HG03159 (cell line): ENCODE data around the gene PDF.
"Not testable (repeated sequence)": the region's sequence is repeated elsewhere in the genome, so short reads cannot be mapped to it uniquely, and the experiment has no call there.

Experiments used
- ATAC-seq: cut with Tn5 transposase; IDR thresholded peaks from one replicate; pipeline ENCODE4 v1.9.1; 2021; ENCODE audit warnings: mild to moderate bottlenecking, moderate library complexity; ENCODE audit not compliant: unreplicated experiment

The PDF gene

GRCh38 chr16:69318177-69318910, 12.0 kb downstream of the PDF start:
- ATAC-seq, result no peak

DNA sequence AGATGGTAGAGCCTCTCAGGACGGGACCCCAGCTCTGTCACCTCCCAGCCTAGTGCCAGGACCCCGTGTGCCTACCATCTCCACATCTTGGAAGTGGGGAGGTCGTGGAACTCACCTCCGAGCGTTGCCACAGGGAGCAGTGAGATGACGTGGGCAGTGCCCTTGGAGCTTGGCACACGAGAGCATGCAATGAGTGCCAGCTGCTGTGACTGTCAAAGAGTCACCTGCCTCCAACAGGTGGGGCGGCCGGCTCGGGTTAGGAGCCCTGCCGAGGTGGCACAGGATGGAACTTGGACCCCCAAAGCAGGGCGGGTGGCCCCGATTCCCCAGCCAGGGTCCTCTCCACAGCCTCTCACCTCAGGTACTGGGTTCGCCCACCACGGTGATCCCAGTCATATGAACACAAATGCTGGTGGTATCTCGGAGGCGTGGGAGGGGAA, 13.8 kb downstream of the PDF start:
- no peak for ATAC-seq

- ATAC-seq, result no peak
Observed at GRCh38 chr16:69315486-69316311, 14.7 kb downstream of the PDF start.

DNA sequence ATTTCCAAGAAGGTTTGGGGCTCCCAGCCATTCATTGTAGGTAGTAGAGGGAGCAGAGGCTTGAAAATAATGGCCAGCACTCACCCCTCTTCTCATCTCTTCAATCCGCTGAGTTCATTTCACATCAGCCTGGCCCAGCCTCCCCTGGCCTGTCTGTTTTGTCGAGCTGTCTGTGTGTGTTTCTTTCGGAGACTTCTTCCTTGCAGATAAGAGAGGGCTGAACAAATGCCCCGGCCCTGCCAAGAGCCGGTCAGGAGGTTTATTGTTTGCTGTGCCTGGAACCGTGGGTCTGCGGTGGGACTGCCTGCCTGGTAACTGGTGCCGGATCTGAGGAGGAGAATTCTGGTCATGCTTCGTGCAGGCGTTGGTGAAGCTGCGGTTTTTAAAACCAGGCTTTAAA, 15.9 kb downstream of the PDF start:
- ATAC-seq, result no peak

DNA sequence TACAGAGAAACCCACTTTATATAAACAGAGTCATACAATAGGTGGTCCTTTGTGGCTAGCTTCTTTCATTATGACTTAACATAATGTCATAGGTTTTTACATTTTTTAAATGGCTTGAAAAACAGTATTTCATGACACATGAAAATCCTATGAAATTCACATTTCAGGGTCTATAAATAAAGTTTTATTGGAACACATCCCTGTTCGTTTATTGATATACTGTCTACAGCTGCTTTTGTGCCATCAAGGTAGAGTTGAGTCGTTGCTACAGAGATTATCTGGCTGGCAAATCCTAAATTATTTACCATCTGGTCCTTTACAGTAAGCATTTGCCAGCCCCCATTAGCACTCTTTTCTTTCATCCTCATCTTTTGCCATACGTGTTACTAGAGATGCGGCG, 16.9 kb downstream of the PDF start:
- ATAC-seq, result no peak

DNA sequence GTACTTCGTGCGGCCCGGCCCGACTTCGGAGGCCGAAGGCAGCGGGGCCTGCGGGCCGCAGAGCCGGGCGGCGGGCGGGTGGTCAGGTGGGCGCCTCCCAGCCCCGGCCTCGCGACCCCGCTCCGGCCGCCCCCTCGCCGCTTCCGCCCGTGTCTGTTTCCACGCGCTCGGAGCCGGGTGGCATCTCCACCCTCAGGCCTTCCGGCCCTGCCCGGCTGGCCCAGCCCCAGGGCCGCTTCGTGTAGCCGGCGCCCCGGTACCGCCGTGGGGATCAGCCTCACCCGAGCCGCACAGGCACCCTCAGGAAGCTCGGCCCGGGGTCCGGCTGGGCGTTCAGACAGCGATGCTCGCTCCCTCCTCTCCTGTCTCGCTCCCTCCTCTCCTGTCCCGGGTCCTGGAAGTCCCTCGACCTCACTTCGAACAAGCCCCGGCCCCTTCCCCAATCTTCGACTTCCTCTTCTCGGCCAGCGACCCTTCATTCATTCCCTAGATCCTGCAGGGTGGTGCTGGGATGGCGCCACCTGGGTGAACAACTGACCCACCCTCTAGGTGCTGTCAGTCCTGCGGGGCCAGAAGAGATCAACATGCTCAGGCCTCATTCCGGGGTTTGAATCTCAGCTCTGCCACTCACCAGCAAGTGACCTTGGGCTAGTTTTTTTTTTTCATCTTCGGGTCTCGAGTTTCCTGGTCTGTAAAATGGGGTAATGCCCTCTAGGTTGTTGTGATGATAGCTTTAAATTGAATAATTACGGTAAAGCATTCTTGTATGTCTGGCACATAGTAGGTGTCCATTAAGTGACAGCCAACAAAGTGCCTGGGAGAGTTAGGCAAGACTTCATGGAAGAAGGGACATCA, 18.6 kb downstream of the PDF start:
- peak; percentile 50 for ATAC-seq

DNA sequence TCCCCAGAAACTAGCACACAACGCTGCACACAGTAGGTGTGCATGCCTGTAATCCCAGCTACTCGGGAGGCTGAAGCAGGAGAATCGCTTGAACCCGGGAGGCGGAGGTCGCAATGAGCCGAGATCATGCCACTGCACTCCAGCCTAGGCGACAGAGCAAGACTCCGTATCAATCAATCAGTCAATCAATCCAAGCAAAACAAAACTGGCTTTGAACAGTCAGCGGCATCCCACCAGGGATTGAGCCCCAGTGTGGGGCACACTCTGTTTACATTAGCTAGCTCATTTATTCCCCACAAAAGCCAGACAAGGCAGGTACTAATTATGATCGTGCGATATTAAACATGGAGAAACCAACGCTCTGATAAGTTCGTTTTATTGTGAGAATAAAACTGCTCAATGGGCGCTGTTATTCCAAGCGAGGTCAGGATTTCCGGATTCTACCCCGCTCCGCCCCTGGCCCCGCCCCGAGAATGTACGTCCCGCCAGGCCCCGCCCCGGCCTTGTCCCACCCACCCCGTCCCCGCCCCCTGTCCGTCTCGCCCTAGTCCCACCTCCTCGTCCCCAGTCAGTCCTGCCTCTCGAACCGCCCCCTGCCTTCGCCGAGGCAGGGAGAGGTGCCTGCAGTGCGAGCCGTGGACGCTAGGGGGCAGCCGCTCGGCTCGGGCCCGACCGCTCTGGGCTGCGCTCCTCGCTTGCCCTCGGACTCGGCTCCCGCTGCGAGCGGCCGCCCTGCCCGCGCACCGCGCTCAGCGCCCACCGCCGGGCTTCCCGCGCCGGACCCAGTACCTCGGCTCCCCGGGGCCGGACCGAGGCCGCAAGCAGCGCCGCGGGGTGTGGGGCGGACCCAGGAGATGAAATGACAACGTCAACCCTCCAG, 19.5 kb downstream of the PDF start, which contains the start of gene VPS4A:
Gene VPS4A (plus strand): TSS at position 698 of the 880 bp plus-strand sequence. CDS start 162 bp downstream, at position 860.
- ATAC-seq, result peak; percentile 91

DNA sequence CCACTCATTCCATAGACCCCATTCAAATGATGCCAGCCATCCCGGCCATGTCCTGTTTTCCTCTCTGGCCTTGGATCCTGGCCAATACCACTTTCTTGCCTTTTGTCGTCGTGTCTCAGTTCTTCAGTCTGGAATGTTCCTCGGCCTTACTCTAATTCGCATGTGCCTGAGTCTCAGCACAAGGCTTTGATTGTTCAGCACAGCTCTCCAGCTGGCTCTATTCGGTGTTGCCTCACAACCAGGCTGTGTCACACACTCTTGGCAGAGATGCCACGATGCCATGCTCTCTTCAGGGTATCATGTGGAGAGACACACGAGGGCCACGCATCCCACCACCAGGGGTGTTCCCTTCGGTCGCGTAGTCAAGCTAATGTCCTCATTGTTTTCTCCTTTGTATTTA, 21.1 kb downstream of the PDF start:
- ATAC-seq, result no peak

- no peak for ATAC-seq
Observed at GRCh38 chr16:69307856-69308255, 22.5 kb downstream of the PDF start.

DNA sequence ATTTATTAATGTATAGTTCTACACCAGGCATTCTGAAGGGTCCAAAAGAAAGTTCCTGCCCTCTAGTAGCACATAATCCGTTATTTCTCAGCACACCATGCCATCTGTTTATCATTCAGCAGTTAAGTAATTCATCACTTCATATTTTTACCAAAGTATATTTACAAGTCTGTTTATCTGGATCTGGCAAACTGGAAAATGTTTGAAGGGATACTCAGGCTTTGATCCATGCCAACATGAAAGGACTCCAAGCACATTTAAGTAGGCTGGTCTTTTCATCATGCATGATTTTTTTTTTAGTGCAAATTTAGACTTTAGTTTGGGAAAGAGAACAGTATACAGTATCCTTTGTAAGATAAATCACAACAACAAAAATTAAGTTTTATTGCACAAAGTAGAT, 23.3 kb downstream of the PDF start:
- no peak for ATAC-seq

- no peak for ATAC-seq
Observed at GRCh38 chr16:69306031-69306430, 24.4 kb downstream of the PDF start.

DNA sequence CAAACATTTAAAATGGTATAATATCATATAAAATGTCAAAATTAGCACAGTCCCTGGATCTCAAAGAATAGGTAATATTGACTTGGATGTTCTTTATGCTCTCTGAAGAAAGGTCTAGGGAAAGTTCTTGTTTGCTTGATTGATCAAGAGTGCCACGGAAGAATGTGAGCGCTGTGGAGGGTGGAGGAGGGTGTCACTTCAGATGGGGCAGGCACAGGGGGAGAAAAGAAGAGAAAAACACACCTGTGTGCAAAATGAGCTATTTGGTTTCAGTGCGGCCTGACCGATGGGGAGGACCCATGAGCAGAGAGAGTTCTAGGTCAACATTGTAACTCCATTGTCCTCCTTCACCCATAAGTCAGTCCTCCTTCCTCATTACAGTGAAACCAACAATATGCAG, 28.1 kb downstream of the PDF start:
- ATAC-seq, result no peak

GRCh38 chr16:69301861-69302260, 28.5 kb downstream of the PDF start:
- no peak for ATAC-seq

GRCh38 chr16:69301187-69301586, 29.2 kb downstream of the PDF start:
- ATAC-seq, result no peak

- ATAC-seq, result no peak
Observed at GRCh38 chr16:69298261-69298660, 32.1 kb downstream of the PDF start.

DNA sequence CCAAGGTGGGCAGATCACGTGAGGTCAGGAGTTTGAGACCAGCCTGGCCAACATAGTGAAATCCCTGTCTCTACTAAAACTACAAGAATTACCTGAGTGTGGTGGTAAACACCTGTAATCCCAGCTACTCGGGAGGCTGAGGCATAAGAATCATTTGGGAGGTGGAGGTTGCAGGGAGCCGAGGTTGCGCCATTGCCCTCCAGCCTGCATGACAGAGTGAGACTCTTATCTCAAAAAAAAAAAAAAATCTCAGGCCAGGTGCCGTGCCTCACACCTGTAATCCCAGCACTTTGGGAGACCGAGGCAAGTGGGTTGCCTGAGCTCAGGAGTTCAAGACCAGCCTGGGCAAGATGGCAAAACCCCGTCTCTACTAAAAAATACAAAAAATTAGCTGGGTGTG, 33.6 kb downstream of the PDF start:
- not testable (repeated sequence) for ATAC-seq

- ATAC-seq, result no peak
Observed at GRCh38 chr16:69294051-69294450, 36.3 kb downstream of the PDF start.

GRCh38 chr16:69293401-69293800, 37.0 kb downstream of the PDF start:
- no peak for ATAC-seq

- not testable (repeated sequence) for ATAC-seq
Observed at GRCh38 chr16:69291657-69292056, 38.7 kb downstream of the PDF start.
